ENCODE results near the gene TDRD7. TPM values are rescaled to one million over a fixed set of nuclear protein-coding genes. Genes with fewer than 3 reads are reported as not detected.

The TDRD7 gene
- total and polyA plus RNA-seq, 2 of the 8 experiments (the other 6 are each of a cell fraction or from before 2014, with no cell fraction given), result 1.2 to 2.3 TPM

- POLR2A ChIA-PET (ENCODE audit: partially characterized antibody), result interaction anchor here (1.0 kb wide), 1 partner anchor 25 kb away, joined by 3 read pairs; the partner anchor contains the start of gene TDRD7
- Histone ChIP-seq H4K5ac (ENCODE audit: insufficient read length, low read depth, low read length) (no peak overlapping the region), H4K91ac (replicated peaks; ENCODE audit: insufficient read length, low read length) (no peak overlapping the region), H3K79me2 (ENCODE audit: control insufficient read depth in 1 of 2, insufficient read depth in 2 of 2, low read length in 2 of 2) (no peaks in the 10 kb centered on the region), H3K18ac (ENCODE audit: extremely low read depth, low read length) (no peak overlapping the region), H3K56ac (replicated peaks; ENCODE audit: insufficient read length, low read depth, low read length) (no peak overlapping the region), H4K8ac (ENCODE audit: extremely low read depth, insufficient read depth, low read length) (no peak overlapping the region), H3K4me3 (ENCODE audit: extremely low read depth in 1 of 4, insufficient read depth in 2 of 4, low read depth in 3 of 4, low read length in 4 of 4) (no peak overlapping the region), H2AK5ac (ENCODE audit: low read depth, low read length) (no peak overlapping the region), H2AFZ (ENCODE audit: low read length) (no peak overlapping the region), H2BK20ac (ENCODE audit: low read length) (no peak overlapping the region), H3K9me3 (ENCODE audit: insufficient read depth in 2 of 2, low read depth in 1 of 2, low read length in 1 of 2) (no peaks in the 10 kb centered on the region), H3K14ac (ENCODE audit: insufficient read length) (no peak overlapping the region), H3K23ac (ENCODE audit: insufficient read length) (no peak overlapping the region), H2BK15ac (ENCODE audit: low read length) (no peak overlapping the region), H3K9ac (replicated peaks in 1 of 4; ENCODE audit: extremely low read depth in 1 of 4, low read depth in 3 of 4, low read length in 3 of 4) (no peak overlapping the region), H3K4me2 (ENCODE audit: insufficient read depth in 1 of 2, low read depth in 2 of 2, low read length in 2 of 2) (no peak overlapping the region), H3K4me1 (replicated peaks in 1 of 4; ENCODE audit: control insufficient read depth in 3 of 4, insufficient read depth in 4 of 4, low read length in 3 of 4) (no peaks in the 10 kb centered on the region), H2BK12ac (ENCODE audit: low read depth, low read length) (no peak overlapping the region), H3K4ac (replicated peaks; ENCODE audit: insufficient read length, low read depth, low read length) (no peak overlapping the region), H3K79me1 (ENCODE audit: low read depth, low read length) (no peaks in the 10 kb centered on the region), H3K36me3 (ENCODE audit: control insufficient read depth in 2 of 4, insufficient read depth in 4 of 4, low read length in 3 of 4) (no peaks in the 10 kb centered on the region), H2BK120ac (replicated peaks; ENCODE audit: low read depth, low read length) (no peak overlapping the region), H4K20me1 (replicated peaks in 1 of 2; ENCODE audit: control insufficient read depth in 1 of 2, insufficient read depth in 2 of 2, low read length in 2 of 2) (no peaks in the 10 kb centered on the region), H3K27me3 (replicated peaks in 1 of 4; ENCODE audit: control insufficient read depth in 3 of 4, extremely low read depth in 1 of 4, insufficient read depth in 3 of 4, low read length in 3 of 4) (no peaks in the 10 kb centered on the region), H2BK5ac (ENCODE audit: low read depth, low read length) (no peak overlapping the region), H3K27ac (ENCODE audit: low read depth, low read length) (no peak overlapping the region), H3K23me2 (ENCODE audit: low read depth, low read length) (no peaks in the 10 kb centered on the region)
- WGBS, 2 experiments (ENCODE audit: extremely low coverage in 1 of 2, insufficient coverage in 1 of 2, insufficient read length in 1 of 2, insufficient replicate concordance in 2 of 2, low coverage in 1 of 2, low lambda C conversion rate in 2 of 2, missing lambda C conversion rate in 1 of 2), result 95% methylated on average over 1 of the region's 1 CpG; no CpG with 5 or more reads in 1 of the 2 experiments
- CTCF ChIA-PET (ENCODE audit: partially characterized antibody), result interaction anchor here (1.0 kb wide), 1 partner anchor 31 kb away, joined by 4 read pairs; no protein-coding TSS in a partner anchor
- FAIRE-seq (no peak), DNase-seq (ENCODE audit: low read depth in 1 of 2, low spot score in 2 of 2) (no peak)
- TF ChIP-seq RNF2 (IDR thresholded peaks at IDR 0.05; ENCODE audit: borderline replicate concordance, low read depth, low read length, missing control alignments, poor library complexity, severe bottlenecking) (no peak), RAD21 (IDR thresholded peaks at IDR 0.05 in 1 of 2, conservative IDR thresholded peaks at IDR 0.05 in 1 of 2; ENCODE audit: low read depth in 2 of 2, low read length in 2 of 2) (no peak), USF2 (IDR thresholded peaks at IDR 0.05; ENCODE audit: low read length) (no peak), HDAC2 (IDR thresholded peaks at IDR 0.05; ENCODE audit: borderline replicate concordance in 1 of 2, low read depth in 2 of 2, low read length in 2 of 2) (no peak), RXRA (IDR thresholded peaks at IDR 0.05; ENCODE audit: insufficient read depth, low read depth, low read length) (no peak), TAF1 (IDR thresholded peaks at IDR 0.05; ENCODE audit: low read depth, low read length) (no peak)
These were observed 25.2 kb downstream of the TDRD7 start for GRCh38 chr9:97437051-97437600.

All from H1 (cell line).